ENCODE measurements around the gene TIGD1.

The TIGD1 gene

GRCh38 chr2:232521959-232522622 is 28.3 kb downstream of the TIGD1 start:
- peak; percentile 27 to 61 (median 49) for DNase-seq

- DNase-seq = no peak
Measured at GRCh38 chr2:232521098-232521497, 29.3 kb downstream of the TIGD1 start.

DNA sequence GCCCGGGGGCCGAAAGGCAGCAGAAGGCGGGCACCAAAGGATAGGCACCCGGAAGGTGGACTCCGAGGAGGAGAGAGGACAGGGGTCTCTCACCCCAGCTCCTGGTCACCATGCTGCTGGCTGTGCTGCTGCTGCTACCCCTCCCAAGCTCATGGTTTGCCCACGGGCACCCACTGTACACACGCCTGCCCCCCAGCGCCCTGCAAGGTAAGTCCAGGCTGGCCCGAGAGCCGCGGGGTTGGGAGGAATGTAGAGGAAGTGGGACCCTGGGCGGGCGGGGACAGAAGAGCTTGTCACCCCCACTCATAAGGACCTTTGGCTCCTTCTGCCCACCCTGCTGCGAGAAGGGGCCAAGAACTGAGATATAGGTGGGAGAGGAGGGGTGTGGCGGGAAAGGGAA is 29.9 kb downstream of the TIGD1 start:
- no peak for DNase-seq

GRCh38 chr2:232519581-232520438 is 30.5 kb downstream of the TIGD1 start, which contains the start of gene PRSS56:
TSS of gene PRSS56 (plus strand) at chr2:232520388. CDS start at chr2:232520599, 211 bp downstream.
- DNase-seq = no peak

DNA sequence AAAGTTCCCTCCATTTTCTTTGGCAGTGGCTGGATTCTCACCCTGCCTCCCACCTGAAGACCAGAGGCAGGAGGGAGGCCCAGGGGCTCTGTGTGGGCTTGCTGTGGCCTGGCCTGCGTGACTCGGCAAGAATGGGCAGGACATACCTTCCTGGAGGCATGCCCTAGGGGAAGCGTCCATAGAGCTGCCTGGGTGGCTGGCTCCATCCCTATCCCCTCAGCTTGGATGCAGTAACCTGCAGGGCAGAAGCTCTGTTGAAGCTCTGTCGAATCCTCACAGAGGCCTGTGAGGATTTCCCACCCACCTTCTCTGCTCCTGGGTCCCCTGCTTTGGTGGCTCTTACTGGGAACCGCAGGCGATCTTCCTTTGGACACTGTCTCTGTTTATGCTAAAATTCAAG is 31.5 kb downstream of the TIGD1 start:
- no peak for DNase-seq

- DNase-seq = no peak
Measured at GRCh38 chr2:232516551-232516950, 33.8 kb downstream of the TIGD1 start.

DNA sequence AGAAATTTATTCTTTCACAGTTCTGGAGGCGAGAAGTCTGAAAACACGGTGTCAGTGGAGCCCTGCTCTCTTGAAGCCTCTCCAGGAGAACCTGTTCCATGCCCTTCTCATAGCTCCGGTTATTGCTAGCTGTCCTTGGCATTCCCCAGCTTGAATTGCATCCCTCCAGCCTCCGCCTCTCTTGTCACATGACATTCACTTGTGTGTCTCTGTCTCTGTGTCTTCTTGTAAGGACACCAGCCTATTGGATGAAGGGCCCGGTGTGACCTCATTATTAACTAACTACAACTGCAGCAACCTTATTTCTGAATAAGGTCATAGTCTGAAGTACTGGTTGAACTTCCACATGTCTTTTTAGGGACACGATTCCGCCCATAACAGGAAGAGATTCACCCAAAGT is 34.7 kb downstream of the TIGD1 start:
- DNase-seq = no peak

- no peak for DNase-seq
Measured at GRCh38 chr2:232513353-232513752, 37.0 kb downstream of the TIGD1 start.

- DNase-seq = no peak
Measured at GRCh38 chr2:232512602-232513001, 37.8 kb downstream of the TIGD1 start.

GRCh38 chr2:232511336-232511890 is 38.9 kb downstream of the TIGD1 start:
- no peak for DNase-seq

- no peak for DNase-seq
Measured at GRCh38 chr2:232508251-232508650, 42.1 kb downstream of the TIGD1 start.

DNA sequence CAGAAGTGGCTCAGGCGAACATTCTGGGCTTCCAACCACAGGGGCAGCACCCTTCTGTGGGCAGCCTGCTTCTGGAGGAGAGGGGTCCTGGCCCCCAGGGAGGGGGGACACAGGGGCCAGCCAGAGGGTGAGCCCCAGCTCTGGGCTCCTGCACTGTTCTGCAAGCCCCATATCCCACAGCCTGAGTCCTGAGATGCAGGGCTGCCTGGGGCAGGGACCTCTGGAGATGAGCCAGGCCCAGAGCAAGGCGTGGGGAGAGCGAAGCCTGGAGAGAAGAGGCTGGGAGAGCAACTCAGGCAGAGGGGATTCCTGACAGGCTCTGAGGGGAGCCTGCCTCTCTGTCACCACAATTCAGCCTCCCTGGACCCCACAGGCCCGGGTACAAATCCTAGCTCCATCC is 43.6 kb downstream of the TIGD1 start:
- DNase-seq = no peak

- no peak for DNase-seq
Measured at GRCh38 chr2:232505856-232506255, 44.5 kb downstream of the TIGD1 start.

DNA sequence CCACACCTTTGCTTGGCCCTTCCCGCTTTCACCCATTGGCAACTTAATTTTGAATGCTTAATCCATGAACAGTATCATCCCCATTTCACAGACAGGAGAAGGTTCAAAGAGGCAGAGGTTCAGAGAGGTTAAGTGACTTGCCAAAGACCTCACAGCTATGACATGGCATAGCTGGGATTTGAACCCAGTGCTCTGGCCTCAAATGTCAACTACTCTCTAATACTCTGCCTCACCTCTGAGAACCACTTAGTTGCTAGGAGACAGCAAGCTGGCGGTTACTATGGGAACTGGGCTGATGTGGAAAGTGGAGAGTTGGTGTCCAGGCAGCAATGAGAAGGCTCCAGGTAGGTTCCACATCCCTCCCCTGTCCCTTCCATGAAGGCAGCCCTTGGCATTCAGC is 45.9 kb downstream of the TIGD1 start:
- DNase-seq = no peak

DNA sequence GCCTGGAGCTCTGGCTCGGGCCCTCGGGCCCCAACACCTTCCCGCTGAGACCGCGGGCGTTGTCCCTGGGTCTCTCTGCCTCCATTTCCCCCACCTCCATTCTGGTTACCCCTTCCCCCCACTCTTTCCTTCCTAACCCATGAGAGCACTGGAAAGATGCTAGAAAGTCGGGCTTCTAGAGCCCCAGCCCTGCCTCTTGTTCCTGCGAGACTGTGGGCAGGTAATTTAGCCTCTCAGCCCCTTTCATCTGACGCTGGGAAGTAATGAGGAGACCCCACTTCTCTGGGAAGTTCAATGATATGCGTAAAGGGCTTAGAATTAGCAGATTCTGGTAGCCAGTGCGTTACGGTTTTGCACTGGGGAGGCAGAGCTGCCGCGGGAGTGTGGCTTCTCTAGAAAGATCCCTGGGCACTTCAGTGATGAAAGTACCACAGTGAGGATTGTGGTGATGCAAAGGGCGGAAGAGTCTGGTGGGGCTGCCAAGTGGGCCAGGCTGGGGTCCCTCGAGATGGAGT is 46.5 kb downstream of the TIGD1 start:
- DNase-seq = no peak

DNA sequence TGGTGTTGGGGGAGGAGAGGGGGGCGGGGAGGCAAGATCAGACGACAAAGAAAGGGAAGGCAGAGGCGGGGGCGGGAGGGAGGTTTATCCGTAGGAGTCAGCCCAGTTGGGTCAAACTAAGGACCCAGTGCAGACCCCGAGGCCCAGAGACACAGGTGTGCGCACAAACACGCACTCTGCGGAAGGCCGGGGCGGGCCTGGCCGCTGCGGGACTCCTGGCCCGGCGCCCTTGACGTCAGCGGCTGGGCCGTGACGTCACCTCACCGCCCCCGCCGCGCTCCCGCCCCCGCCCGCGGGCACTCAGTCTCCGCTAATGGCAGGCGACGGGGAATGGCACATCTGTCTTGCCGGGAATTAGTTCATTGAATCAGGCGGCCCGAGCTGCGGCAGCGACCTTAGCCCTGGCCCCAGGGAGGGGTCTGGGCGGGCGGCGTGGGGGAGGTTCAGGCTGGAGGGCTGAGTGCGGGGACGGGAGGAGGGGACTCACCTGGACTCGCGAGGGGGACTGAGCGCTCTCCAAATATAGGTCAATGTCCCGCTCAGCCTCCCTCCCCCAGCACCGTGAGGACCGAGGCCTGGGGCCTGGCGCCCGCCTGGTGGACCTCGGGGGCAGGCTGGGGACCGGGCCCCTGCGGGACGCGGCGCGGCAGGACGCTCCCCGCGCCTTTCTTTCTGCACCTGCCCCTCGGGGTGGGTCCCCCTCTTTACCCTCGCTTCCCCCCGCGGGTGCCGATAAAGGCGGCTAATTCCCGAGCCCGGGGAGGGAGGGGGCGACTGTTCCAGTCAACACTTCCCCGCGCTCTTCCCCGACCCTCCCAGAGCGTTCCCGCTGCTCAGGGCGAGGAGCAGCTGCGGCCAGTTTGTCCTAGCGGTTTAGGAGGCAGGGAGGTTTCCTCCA is 47.2 kb downstream of the TIGD1 start:
- DNase-seq = peak in 3 of 5 donors; percentile 24 to 43 (median 24)

GRCh38 chr2:232502511-232502910 is 47.8 kb downstream of the TIGD1 start:
- peak in 1 of 5 donors; percentile 13 for DNase-seq

GRCh38 chr2:232501794-232502390 is 48.5 kb downstream of the TIGD1 start:
- DNase-seq = no peak

- DNase-seq = no peak
Measured at GRCh38 chr2:232501331-232501771, 49.0 kb downstream of the TIGD1 start.

DNA sequence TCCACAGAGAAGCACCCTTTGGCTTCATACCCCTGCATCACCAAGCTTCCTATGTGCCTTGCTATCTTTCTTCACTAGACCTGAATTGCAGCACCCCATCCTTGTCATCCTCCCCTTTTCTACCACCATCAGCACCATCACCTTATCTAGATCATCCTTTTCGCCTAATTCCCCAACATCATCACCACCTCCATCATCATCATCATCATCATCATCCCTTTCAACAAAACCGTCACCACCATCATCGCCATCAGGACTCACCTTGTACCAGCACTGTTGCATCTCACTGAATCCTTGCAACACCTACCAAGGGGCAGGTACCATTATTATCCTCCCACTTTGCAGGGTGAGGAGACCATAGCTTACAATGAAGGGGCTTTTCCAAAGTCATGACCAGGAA is 51.9 kb downstream of the TIGD1 start:
- DNase-seq = no peak

All from T-helper 1 cell (primary cell).